NCI-H82 treated with DMSO at 0.1 percent for 48 hours (cell line): ENCODE results near the gene STAT5A.

Experiments used
- DNase-seq: peaks from one replicate; lab custom pipeline; 2025; ENCODE audit not compliant: unreplicated experiment; lab: John Stamatoyannopoulos, UW

Gene STAT5A

DNA sequence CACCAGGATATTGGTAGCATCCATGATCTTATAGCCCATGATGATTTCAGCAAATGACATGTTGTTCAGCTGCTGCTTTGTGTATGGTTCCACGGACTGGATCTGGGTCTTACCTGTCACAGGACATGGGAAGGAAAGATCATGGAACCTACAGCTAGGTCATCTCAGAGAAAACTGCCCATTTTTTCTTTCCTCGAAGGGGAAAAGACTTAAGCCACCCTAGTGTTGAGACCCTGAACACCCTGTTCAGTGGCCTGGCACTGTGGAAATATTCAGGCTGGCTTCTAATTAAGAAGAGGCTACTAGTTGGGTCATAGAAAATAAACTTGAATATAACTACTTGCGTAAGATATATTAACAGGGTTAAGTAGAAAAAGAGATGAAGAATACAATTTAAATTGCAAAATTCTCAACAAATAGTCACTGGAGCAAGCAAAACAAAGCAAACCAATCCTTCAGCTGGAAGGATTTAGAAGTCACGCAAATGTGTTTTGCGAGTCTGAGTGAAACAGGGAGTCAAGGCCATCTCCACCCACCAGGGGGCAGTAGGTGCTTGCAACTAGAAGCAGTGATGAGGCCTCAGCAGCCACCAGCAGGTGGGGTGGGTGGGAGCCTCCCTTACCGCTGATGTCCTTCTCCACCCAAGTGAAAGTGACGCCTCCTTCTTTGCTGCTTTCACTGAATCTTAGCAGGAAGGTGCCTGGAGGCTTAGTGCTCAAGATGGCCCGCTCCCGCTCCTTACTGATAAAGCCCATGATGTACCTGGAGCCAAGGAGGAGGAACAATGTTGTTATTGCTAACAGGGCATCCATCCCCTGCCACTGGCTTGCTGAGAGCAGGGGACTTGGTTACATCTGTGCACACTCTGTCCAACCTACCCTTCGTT is 34.3 kb downstream of the STAT5A start:
- DNase-seq = peak; percentile 83

DNA sequence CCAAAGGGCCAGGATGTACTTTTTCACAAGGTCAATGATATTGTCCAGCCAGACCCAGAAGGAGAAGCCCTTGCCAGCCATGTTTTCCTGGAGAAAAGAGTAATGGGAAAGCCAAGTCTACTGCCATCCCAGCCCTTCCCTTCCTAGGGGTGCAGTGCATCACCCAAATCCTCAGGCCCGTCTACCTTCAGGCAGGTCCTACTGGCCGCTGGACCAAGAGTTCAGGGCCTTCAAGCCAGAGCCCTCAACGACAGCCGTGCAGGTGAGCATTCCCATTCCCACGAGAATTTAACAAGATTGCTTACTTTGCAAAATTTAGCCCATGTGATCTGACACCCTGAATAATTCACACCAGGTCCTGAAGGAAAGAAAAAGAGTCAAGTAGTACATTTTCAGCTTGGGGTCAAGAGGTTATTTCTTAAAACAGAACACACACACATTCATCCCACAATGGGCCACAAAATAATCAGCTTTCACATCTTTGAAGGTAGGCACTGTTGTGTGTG is 35.0 kb downstream of the STAT5A start:
- DNase-seq = no peak

DNA sequence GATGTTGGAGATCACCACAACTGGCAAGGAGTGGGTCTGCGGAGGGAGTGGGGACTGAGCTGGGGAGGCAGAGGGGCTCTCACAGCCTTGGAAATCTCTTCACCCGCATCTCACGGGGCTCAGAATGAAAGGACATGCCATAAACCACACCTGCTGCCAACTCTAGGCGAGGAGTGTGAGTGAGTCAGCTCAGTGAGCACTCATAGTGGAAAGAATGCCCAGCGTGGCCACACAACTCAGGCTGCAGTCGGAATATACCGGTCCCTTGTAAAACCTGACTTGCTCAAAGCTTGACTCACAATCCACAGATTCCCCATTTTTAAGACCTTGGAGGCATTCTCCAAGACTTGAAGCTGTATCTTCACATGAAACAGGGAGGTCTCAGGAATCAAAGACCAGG is 36.7 kb downstream of the STAT5A start:
- no peak for DNase-seq

DNA sequence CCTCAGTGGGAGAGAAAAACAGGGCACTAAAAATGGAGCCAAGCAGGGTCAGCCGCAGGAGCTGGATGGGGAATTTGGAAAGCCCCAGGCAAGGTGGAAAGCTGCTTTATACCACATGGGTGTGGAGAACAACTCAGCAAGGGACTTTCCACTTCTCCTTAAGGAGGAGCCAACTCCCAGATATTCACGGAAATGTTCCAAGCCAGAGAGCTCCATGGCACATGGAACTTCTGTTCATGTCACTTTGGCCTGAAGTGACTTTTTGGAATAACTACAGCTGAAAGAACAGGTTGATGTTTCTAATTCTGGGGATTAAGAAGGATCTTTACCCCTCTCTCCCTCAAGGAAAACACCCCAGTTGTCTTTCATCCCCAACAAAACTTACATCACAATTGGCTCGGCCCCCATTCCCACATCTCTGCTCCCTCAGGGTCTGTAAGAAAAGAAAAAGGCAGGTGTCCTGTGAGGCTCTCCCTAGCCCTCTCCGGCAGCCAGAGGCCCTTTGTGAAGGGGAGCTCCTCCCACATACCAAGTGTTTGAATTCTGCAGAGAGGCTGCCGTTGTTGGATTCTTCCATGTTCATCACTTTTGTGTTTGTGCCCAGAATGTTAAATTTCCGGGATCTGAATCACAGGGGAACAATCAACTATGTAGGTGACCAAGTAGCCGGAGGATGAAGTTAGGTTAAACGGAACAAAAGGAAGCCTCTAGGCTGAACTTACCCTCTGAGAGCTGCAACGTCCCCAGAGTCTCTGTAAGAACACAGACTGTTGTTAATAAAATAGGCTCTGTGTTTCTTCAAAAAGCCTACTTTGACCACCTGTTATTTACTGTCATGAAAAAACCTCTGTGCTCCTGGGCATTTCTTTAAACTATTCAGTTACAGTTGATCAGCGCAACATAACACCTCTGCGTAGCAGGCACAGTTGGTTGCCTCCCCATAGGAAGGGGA is 41.0 kb downstream of the STAT5A start:
- no peak for DNase-seq

DNA sequence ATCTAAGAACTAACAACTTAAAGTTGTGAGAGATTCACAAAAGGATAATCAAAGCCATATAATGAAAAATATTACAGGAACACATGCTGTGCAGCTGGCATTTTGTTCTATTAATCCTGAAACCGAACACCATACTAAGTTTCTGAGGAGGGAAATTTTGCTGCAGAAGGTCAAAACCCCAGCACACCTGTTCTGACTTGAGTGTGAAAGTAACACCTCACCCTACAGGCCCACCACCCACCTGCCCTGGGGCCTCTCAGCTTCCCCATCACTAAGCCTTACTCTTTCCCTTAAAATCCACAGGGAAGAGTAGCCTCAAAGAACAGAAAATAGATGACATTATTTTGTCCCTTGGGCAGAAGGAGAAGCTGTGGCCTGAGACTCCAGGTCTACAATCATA is 44.8 kb downstream of the STAT5A start:
- no peak for DNase-seq

DNA sequence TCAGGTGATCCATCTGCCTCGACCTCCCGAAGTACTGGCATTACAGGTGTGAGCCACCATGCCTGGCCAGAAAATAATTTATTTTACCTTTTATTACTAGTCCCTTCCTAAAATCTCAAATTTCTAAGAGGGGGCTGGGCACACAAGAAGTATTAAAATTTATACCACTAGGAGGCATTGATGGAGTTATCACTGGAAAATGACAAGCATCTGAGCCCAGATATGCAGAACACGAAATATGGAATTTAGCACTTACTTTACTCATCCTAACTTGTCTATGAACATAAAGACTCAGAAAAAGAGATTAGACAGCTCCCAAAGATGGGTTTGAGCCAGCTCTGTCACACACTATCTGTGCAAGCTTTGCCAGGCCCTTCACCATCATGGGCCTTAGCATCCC is 46.4 kb downstream of the STAT5A start:
- no peak for DNase-seq

DNA sequence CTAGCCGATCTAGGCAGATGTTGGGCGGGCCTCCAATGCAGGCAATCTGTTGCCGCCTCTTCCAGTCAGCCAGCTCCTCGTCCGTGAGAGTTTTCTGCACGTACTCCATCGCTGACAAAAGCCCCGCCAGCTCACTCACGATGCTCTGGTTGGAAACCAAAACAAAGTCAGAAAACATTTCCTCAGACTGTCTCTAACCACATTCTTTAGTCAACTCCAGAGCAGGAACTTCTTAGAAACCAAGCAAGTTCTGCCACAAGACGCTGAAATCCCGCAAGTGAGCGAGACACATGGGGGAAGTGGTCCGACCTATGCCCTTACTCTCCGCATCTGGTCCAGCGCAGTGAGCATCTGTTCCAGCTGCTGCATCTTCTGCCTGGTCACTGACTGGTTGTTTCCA is 49.1 kb downstream of the STAT5A start:
- DNase-seq = no peak

DNA sequence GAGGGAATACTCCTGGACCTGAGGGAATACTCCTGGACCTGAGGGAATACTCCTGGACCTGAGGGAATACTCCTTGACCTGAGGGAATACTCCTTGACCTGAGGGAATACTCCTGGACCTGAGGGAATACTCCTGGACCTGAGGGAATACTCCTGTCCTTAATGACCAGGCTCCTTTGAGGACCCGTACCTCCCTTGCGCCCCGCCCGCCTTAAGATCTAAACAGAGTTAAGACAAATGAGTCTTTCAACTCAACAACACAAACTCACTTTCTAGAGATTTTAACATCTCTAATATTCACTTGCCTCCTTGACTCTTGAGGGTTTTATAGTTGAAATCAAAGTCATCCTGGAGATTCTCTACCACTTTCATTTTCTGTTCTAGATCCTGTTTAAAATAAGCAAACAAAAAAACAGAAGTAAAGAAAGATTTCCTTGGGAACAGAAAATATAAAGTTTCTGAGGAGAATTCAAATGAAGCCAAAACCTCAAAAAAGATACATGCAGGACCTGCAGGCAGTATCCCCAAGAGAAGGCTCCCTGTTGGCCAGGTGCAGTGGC is 50.2 kb downstream of the STAT5A start:
- no peak for DNase-seq

DNA sequence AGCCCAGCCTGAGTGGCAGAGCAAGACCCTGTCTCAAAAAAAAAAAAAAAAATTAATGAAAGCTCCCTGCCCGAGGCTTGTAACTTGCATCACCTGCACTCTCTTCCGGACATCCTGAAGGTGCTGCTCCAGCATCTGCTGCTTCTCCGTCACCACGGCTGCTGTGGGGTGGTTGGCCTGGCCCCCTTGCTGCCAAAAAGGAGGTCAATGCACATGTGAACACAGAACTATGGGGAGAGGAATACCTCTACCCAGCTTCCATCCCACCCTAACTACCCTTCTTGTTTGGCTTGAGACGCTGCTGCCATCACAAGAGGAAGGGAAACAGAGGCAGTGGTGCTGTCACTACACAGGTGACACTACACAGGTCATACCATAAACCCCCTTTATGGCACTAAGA is 50.9 kb downstream of the STAT5A start:
- DNase-seq = no peak

DNA sequence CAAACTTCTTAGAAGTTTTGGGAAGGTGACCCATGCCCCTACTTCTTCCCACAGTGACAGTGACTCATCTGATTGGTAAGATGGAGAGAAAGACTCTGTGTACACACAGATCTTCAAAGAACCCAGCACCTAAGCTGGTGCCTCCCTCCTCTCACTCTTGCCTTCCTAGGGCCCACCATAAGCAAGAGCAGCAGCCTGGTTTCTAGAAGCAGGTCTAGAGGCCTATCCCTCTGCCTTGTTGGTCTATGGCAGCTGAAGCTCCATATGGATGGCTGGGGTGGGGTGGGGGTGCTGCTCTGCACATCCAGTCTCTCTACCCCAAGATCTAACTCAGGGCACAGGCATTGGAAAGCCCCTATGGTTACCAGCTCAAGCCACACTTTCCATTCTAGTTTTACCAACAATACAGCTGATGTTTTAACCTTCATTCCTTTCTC is 52.4 kb downstream of the STAT5A start:
- no peak for DNase-seq

DNA sequence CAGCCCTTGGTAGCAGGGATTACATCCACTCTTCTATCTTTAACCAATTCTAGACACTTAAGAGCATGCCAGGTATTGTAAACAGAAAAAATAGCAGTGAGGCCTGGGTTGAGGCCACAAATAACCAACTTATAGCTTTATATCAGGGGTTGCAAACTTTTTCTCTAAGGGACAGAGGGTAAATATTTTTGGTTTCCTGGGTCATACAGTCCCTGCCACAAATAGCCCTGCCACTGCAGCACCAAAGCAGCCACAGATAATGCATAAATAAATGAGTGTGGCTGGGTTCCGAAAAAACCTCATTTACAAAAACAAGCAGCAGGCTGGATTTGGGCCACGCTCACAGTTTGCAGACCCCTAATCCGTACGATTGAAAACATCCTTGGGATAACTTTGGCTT is 53.3 kb downstream of the STAT5A start:
- no peak for DNase-seq

DNA sequence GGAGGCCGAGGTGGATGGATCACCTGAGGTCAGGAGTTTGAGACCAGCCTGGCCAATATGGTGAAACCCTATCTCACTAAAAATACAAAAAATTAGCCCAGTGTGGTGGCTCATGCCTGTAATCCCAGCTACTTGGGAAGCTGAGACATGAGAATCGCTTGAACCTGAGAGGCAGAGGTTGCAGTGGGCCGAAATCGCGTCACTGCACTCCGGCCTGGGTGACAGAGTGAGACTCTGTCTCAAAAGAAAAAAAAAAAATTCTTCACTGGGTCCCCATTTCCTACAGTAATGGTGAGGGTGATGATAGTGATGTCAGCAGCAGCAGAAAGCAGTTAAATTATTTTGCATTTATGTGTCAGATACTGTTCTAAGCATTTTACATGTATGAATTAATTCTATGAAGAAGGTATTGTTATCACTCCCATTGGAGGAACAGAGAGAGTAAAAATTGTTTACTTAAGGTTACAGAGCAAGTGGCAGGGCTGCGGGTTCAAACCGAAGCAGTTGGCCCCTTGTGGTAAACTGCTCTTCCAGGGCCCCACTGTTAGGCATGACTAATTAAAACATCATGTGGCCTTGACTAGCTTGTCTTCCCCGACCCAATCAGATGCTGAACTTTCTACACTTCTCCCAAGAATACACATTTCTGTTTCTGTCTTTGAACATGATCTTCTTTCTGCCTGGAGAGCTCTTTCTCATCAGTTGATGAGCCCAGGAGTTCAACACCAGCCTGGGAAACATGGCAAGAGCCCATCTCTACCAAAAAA is 54.1 kb downstream of the STAT5A start:
- no peak for DNase-seq

DNA sequence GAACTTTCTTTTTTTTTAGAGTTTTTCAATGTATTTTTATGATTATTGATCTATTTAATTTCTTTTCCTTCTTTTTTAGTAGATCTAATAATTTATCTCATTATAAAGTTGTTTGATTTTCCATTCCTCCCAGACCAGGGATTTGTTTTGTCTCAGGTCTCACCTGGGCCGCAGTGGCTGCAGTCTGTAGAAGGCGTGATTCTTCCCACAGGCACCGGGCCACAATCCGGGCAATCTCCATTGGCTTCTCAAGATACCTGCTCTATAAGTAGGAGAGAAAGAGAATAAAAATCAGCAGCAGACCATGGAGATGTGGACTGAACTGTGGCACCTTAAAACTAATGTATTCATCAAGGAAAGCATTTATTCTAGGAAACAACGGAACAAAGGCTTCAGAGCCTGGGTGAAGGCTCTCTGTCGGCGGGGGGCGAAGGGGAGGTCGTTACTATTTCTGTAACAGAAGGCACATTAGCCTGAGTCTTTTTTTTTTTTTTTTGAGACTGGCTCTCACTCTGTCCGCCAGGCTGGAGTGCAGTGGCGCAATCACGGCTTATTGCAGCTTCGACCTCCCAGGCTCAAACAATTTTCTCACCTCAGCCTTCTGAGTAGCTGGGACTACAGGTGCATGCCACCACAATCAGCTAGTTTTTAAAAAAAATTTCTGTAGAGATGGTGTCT is 57.2 kb downstream of the STAT5A start:
- no peak for DNase-seq

DNA sequence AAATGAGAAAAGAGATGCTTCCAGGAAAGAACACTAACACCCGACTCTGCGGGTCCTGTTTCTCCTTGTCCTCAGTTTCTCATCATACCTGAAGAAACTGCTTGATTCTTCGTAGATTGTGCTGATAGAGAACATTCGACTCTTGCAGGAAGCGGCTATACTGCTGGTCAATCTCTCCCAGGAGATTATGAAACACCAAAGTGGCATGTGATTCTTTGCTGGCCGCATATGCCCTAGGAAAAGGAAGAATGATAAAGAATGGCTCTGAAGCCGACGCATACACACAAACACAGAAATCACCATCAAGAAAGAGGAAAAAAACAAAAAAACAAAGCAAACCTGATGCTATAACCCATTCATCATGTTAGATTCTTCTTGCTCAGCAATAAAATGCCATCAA is 58.2 kb downstream of the STAT5A start:
- DNase-seq = no peak

DNA sequence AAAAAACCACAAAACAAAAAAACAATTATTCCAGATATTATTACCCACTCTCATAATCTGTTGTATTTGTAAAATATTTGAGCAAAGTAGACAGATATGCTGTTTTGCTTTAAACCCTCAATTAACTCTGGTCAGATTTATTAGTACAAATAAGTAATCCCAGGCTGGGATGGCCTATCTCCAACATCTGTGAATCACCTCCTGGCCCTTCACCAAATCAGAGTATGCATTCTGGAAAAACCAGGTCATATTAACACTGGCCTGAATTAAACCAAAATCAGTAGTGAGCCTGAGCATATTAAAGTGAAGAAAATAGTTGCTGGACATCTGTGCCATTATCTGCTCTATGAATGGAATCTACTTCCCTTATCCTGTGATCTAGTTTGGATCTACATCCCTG is 58.9 kb downstream of the STAT5A start:
- DNase-seq = no peak

DNA sequence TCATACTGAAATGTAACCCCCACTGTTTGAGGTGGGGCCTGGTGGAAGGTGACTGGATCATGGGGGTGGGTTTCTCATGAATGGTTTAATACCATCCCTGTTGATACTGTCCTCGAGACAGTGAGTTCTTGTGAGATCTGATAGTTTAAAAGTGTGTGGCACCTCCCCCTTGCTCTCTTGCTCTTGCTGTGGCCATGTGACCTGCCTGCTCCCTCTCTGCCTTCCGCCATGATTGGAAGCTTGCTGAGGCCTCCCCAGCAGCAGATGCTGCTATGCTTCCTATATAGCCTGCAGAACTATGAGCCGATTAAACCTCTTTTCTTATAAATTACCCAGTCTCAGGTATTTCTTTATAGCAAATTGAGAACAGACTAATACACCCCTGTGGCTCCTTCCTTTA is 59.3 kb downstream of the STAT5A start:
- DNase-seq = no peak

DNA sequence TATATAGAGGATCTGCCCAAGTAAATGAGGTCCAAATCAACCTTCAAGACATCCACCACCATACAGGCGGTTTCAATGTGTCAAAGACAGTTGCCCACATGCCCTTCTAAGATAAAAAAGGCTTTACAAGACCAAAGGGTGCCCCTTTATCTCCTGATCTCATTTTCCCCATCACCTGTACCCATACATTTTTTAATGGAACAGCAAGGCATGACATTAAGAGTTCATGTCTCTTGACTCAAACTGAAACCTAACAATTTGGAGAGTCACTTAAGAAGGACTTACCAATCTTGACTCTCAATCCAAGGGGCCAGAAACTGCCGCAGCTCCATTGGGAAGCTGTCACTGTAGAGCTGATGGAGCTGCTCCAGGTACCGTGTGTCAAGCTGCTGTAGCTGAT is 59.8 kb downstream of the STAT5A start:
- DNase-seq = no peak

DNA sequence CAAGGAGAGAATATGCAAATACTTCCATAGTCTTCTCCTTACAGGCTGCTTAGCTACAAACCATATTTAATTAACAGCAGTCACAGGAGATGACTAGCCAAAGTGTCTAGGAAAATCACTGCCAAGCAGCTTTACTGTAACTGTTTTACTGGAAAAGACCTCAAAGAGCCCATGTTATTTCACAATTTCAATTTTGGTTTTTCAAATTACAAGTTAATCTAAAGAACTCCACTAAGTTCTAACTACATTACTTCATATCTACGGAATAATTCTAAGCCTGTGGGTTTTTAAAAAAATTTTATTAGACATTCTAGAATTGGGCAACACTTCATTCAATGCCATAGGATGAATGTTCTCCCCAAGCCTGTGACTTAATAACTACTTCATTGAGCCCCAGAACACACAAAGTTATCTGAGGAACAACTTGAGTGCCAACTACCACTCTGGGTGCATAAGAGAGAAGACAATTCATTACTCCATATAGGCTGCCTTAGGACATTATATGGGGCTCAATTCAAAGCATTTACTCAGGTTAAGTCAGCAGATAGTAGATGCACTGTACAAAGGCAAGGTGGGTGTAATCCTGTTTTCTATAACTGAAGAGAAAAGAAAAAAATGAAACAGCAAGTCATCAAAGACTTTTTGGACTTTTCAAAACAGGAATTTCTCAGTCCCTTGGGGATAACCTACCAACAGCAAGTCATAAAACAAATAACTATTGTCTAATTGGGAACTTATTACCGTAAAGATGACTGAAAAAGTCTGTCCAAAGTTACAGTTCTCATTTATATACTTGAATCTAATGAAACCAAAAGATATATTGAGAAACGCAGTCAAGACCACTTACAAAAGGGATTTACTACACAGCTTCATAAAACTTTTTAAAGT is 66.9 kb downstream of the STAT5A start:
- no peak for DNase-seq

DNA sequence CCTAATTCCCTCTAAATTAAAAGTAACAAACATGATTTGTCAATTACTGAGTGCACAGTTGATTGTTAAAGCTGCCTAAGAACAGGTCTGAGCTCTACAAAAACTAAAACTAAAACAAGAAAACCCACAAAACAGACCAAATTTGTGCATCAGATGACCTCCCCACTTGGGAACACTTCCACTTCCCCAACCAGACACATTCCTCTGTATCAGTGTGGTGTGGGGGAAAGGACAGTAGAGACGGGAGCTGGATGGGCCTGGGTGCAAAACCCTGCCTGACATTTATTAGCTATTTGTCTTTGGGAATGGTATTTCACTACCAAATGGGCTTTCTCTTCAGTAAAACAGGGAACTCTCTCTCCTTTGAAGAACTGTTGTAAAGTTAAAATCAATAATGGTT is 70.1 kb downstream of the STAT5A start:
- no peak for DNase-seq
